Body of pancreas (tissue), 4 donors: ENCODE data around the gene MED27. TPM values are rescaled to one million over a fixed set of nuclear protein-coding genes. Genes with fewer than 3 reads are reported as not detected.

Experiments used
- ATAC-seq: fragments of 150-250 bp; one replicate; pipeline ENCODE4 v1.9.1; 2016
- DNase-seq, 4 donors: peaks; one replicate each; pipeline ENCODE4 v3.0.0-alpha.2; 2019
- H3K27ac ChIP-seq, 4 donors: fragments of 200-600 bp; sonication (generic); 1 replicate in 3 of 4; 2 replicates in 1 of 4; pipeline versions ENCODE4 v1.5.1 to v1.6.1; 2016 to 2019; ENCODE audit warnings: mild to moderate bottlenecking in 1 of 4, mixed read lengths in 1 of 4, moderate library complexity in 1 of 4
- H3K27me3 ChIP-seq, 2 donors: fragments of 200-600 bp; sonication (generic); one replicate each; pipeline ENCODE4 v1.6.0; 2016; ENCODE audit warnings: mild to moderate bottlenecking in 1 of 2
- H3K36me3 ChIP-seq, 2 donors: fragments of 200-600 bp; sonication (generic); replicated peaks in 1 of 2; 2 replicates each; pipeline ENCODE4 v1.5.1; 2016; ENCODE audit warnings: low read depth in 2 of 2; ENCODE audit not compliant: insufficient read depth in 1 of 2
- H3K4me1 ChIP-seq: fragments of 200-600 bp; sonication (generic); one replicate; pipeline ENCODE4 v1.6.0; 2016
- H3K4me3 ChIP-seq, 2 donors: fragments of 200-600 bp; sonication (generic); 1 replicate in 1 of 2; 2 replicates in 1 of 2; pipeline ENCODE4 v1.5.1; 2016 to 2019
- H3K9me3 ChIP-seq, 3 donors: fragments of 200-600 bp; sonication (generic); 1 replicate in 2 of 3; 2 replicates in 1 of 3; pipeline ENCODE4 v1.5.1; 2016
- CTCF ChIP-seq, 7 experiments: fragments of 450-650 bp in 4 of 7; fragments of 200-600 bp in 3 of 7; sonication (generic) in 3 of 7; IDR thresholded peaks; one replicate each; pipeline ENCODE4 v1.5.1; 2016 to 2019; ENCODE audit warnings: antibody characterized with exemption in 7 of 7
- POLR2A ChIP-seq, 3 donors: fragments of 450-650 bp; IDR thresholded peaks; one replicate each; pipeline ENCODE4 v1.6.1; 2016; ENCODE audit warnings: antibody characterized with exemption in 3 of 3, mild to moderate bottlenecking in 2 of 3
- WGBS, 2 donors: methylation state at CpG; one replicate each; pipeline ENCODE4 v1.1.5; 2017; 5-methylcytosine and 5-hydroxymethylcytosine counted together
- intact Hi-C: fragments of 100-400 bp; cut with DNase I; formaldehyde crosslinking; loops from one replicate; pipeline ENCODE4 v1.15.1; 2023
- total RNA-seq, 2 donors: library from RNA; depleted of rRNA; stranded (reverse); fragments of >200 nt; gene quantifications; one replicate each; pipeline ENCODE4 v1.1.0, GENCODE V29; 2016

MED27 gene
- total RNA-seq, 2 donors from 2014 or later: 3.4 to 11.5 TPM

GRCh38 chr9:132114102-132114707 is 34.5 kb upstream of the MED27 start:
- Histone ChIP-seq H3K4me1 (no peaks in the 10 kb centered on the region), H3K36me3 (no peaks in the 10 kb centered on the region), H3K27ac (no peak overlapping the region), H3K9me3 (no peaks in the 10 kb centered on the region), H3K4me3 (no peak overlapping the region), H3K27me3 (no peaks in the 10 kb centered on the region)
- TF ChIP-seq CTCF (IDR thresholded peaks at IDR 0.05): no peak
- no peak for TF ChIP-seq POLR2A (IDR thresholded peaks at IDR 0.05)
- DNase-seq (peak; percentile 61 to 74 (median 69)), ATAC-seq (peak; percentile 71)
- WGBS, 2 donors: 24 to 32% methylated on average over 17 to 18 of the region's 18 CpGs
- intact Hi-C loops: no loop called here

- DNase-seq: no peak
- TF ChIP-seq CTCF (IDR thresholded peaks at IDR 0.05) (no peak), POLR2A (IDR thresholded peaks at IDR 0.05) (no peak)
- no peak for ATAC-seq
These were observed 29.6 kb upstream of the MED27 start for GRCh38 chr9:132109291-132109690.

GRCh38 chr9:132108728-132109127 is 29.1 kb upstream of the MED27 start:
- DNase-seq (no peak), ATAC-seq (no peak)
- 42 to 54% methylated on average over 7 of the region's 7 CpGs for WGBS, 2 donors
- Histone ChIP-seq H3K27me3 (no peaks in the 10 kb centered on the region), H3K9me3 (no peaks in the 10 kb centered on the region), H3K27ac (no peak overlapping the region), H3K36me3 (no peaks in the 10 kb centered on the region), H3K4me3 (no peak overlapping the region), H3K4me1 (no peaks in the 10 kb centered on the region)
- intact Hi-C loops: no loop called here
- TF ChIP-seq CTCF (IDR thresholded peaks at IDR 0.05) (no peak), POLR2A (IDR thresholded peaks at IDR 0.05) (no peak)

More at GRCh38 chr9:132109291-132109690, 29.6 kb upstream of the MED27 start:
- 51% methylated on average over 5 of the region's 5 CpGs for WGBS, 2 donors
- H3K27ac ChIP-seq: no peak overlapping the region
- H3K4me3 ChIP-seq: no peak overlapping the region
- no peaks in the 10 kb centered on the region for H3K4me1 ChIP-seq
- H3K36me3 ChIP-seq: no peaks in the 10 kb centered on the region
- intact Hi-C loops: no loop called here
- no peaks in the 10 kb centered on the region for H3K9me3 ChIP-seq
- no peaks in the 10 kb centered on the region for H3K27me3 ChIP-seq

GRCh38 chr9:132099741-132100407 is 20.2 kb upstream of the MED27 start:
- no peak overlapping the region for H3K4me3 ChIP-seq
- H3K4me1 ChIP-seq: no peaks in the 10 kb centered on the region
- no peak overlapping the region for H3K27ac ChIP-seq
- ATAC-seq (no peak), DNase-seq (no peak)
- intact Hi-C loops: no loop called here
- H3K9me3 ChIP-seq: no peaks in the 10 kb centered on the region
- H3K36me3 ChIP-seq: no peaks in the 10 kb centered on the region
- TF ChIP-seq CTCF (IDR thresholded peaks at IDR 0.05) (no peak), POLR2A (IDR thresholded peaks at IDR 0.05) (no peak)
- H3K27me3 ChIP-seq: no peaks in the 10 kb centered on the region
- WGBS, 2 donors: 54 to 56% methylated on average over 8 of the region's 8 CpGs

- H3K27ac ChIP-seq: no peak overlapping the region
- H3K27me3 ChIP-seq: no peaks in the 10 kb centered on the region
- WGBS, 2 donors: 64 to 74% methylated on average over 7 of the region's 7 CpGs
- no peaks in the 10 kb centered on the region for H3K36me3 ChIP-seq
- no peak for ATAC-seq
- no peaks in the 10 kb centered on the region for H3K9me3 ChIP-seq
- no peaks in the 10 kb centered on the region for H3K4me1 ChIP-seq
- DNase-seq: no peak
- TF ChIP-seq CTCF (IDR thresholded peaks at IDR 0.05) (no peak), POLR2A (IDR thresholded peaks at IDR 0.05) (no peak)
- no peak overlapping the region for H3K4me3 ChIP-seq
- intact Hi-C loops: no loop called here
These were observed 19.5 kb upstream of the MED27 start for GRCh38 chr9:132099167-132099566.
